B cell (primary cell): ENCODE measurements around the gene EML5. TPM values are rescaled to one million over a fixed set of nuclear protein-coding genes. Genes with fewer than 3 reads are reported as not detected.

ENCODE experiments used
- ATAC-seq: fragments of 200-7000 bp; cut with Tn5 transposase; one replicate; pipeline ENCODE4 v1.10.0; 2021; ENCODE audit warnings: low read depth, mild to moderate bottlenecking, moderate number of reproducible peaks, moderate library complexity
- CTCF ChIA-PET: fragments of 350-600 bp; sonication (Branson Sonifier 250); formaldehyde crosslinking; loops from one replicate; lab custom pipeline; 2021; ENCODE audit warnings: antibody characterized with exemption, inconsistent platforms; lab: Charles Lee
- POLR2A ChIA-PET: fragments of 350-600 bp; sonication (Branson Sonifier 250); formaldehyde crosslinking; loops from one replicate; lab custom pipeline; 2021; ENCODE audit warnings: antibody characterized with exemption; lab: Charles Lee
- DNase-seq: peaks from one replicate; pipeline ENCODE4 v3.0.0; 2013
- H2AFZ ChIP-seq: 2 replicates; pipeline ENCODE4 v1.6.1; 2012; ENCODE audit warnings: mild to moderate bottlenecking, low read depth, low read length; ENCODE audit not compliant: insufficient read depth, poor library complexity, severe bottlenecking
- H3K27ac ChIP-seq, 2 donors: 1 replicate in 1 of 2; 2 replicates in 1 of 2; pipeline ENCODE4 v1.5.1; 2012 to 2013; ENCODE audit warnings: low read length in 2 of 2, mild to moderate bottlenecking in 2 of 2, moderate library complexity in 1 of 2
- H3K27me3 ChIP-seq, 4 experiments: fragments of 200-600 bp in 1 of 4; sonication (generic) in 1 of 4; replicated peaks in 1 of 4; 1 replicate in 2 of 4; 2 replicates in 2 of 4; pipeline versions ENCODE4 v1.6.1 to v1.7.0; 2013 to 2016; ENCODE audit warnings: low read length in 3 of 4, mild to moderate bottlenecking in 2 of 4, mixed read lengths in 1 of 4, moderate library complexity in 1 of 4; ENCODE audit not compliant: insufficient read depth in 4 of 4, control insufficient read depth in 3 of 4; ENCODE audit errors: control extremely low read depth in 1 of 4
- H3K36me3 ChIP-seq, 2 experiments: replicated peaks in 1 of 2; 1 replicate in 1 of 2; 2 replicates in 1 of 2; pipeline versions ENCODE4 v1.6.1 to v1.7.1; 2013; ENCODE audit warnings: low read length in 1 of 2; ENCODE audit not compliant: insufficient read depth in 2 of 2, control insufficient read depth in 1 of 2; ENCODE audit errors: control extremely low read depth in 1 of 2, extremely low read depth in 1 of 2
- H3K4me1 ChIP-seq, 2 donors: fragments of 200-600 bp in 1 of 2; sonication (generic) in 1 of 2; 1 replicate in 1 of 2; 2 replicates in 1 of 2; pipeline versions ENCODE4 v1.5.1 to v1.6.1; 2013 to 2017; ENCODE audit warnings: low read length in 2 of 2; ENCODE audit not compliant: control insufficient read depth in 2 of 2, insufficient read depth in 2 of 2
- H3K4me2 ChIP-seq: replicated peaks from 2 replicates; pipeline ENCODE3; 2012; ENCODE audit warnings: mild to moderate bottlenecking, low read depth, low read length; ENCODE audit not compliant: poor library complexity, severe bottlenecking
- H3K4me3 ChIP-seq, 5 experiments: fragments of 200-600 bp in 1 of 5; sonication (generic) in 1 of 5; 1 replicate in 3 of 5; 2 replicates in 2 of 5; pipeline versions ENCODE4 v1.5.1 to v1.7.0; 2011 to 2016; ENCODE audit warnings: low read length in 4 of 5, mild to moderate bottlenecking in 4 of 5, low read depth in 2 of 5, control low read depth in 1 of 5, moderate library complexity in 1 of 5; ENCODE audit not compliant: insufficient read depth in 1 of 5; ENCODE audit errors: control extremely low read depth in 1 of 5, extremely low read depth in 1 of 5
- H3K79me2 ChIP-seq: fragments of 200-600 bp; sonication (generic); one replicate; pipeline ENCODE4 v1.6.0; 2016; ENCODE audit warnings: low read length; ENCODE audit not compliant: control insufficient read depth, insufficient read depth
- H3K9ac ChIP-seq: fragments of 200-600 bp; sonication (generic); 2 replicates; pipeline ENCODE4 v1.6.1; 2017; ENCODE audit warnings: mild to moderate bottlenecking, low read length, moderate library complexity
- H3K9me3 ChIP-seq, 3 donors: one replicate each; pipeline versions ENCODE4 v1.6.1 to v1.7.1; 2013; ENCODE audit warnings: low read length in 2 of 3; ENCODE audit not compliant: control insufficient read depth in 2 of 3, insufficient read depth in 1 of 3; ENCODE audit errors: control extremely low read depth in 1 of 3
- H4K20me1 ChIP-seq: 2 replicates; pipeline ENCODE4 v1.6.0; 2012; ENCODE audit warnings: mild to moderate bottlenecking, low read length; ENCODE audit not compliant: insufficient read depth, control insufficient read depth, poor library complexity, severe bottlenecking
- H3K27ac Mint-ChIP-seq: one replicate; pipeline ENCODE4 v1.8.0; 2021; ENCODE audit warnings: mixed read lengths
- H3K27me3 Mint-ChIP-seq: one replicate; pipeline ENCODE4 v1.8.0; 2021; ENCODE audit warnings: mixed read lengths
- H3K4me1 Mint-ChIP-seq: one replicate; pipeline ENCODE4 v1.8.0; 2021; ENCODE audit warnings: mixed read lengths
- H3K4me3 Mint-ChIP-seq: one replicate; pipeline ENCODE4 v1.8.0; 2021; ENCODE audit warnings: mixed read lengths
- H3K9me3 Mint-ChIP-seq: one replicate; pipeline ENCODE4 v1.8.0; 2022; ENCODE audit warnings: mixed read lengths; ENCODE audit not compliant: insufficient read depth
- EZH2 ChIP-seq: IDR thresholded peaks from 2 replicates; pipeline ENCODE4 v1.6.1; 2012; ENCODE audit warnings: borderline replicate concordance, low read depth, mild to moderate bottlenecking, moderate library complexity, low read length; ENCODE audit not compliant: insufficient read depth, poor library complexity, severe bottlenecking
- WGBS: methylation state at CpG from one replicate; pipeline ENCODE4 v1.1.5; 2013; ENCODE audit warnings: missing lambda C conversion rate; ENCODE audit not compliant: insufficient coverage; 5-methylcytosine and 5-hydroxymethylcytosine counted together
- intact Hi-C: fragments of 100-400 bp; cut with micrococcal nuclease; formaldehyde crosslinking; loops from one replicate; pipeline ENCODE4 v1.10.0; 2022
- polyA plus RNA-seq: library from polyadenylated mRNA; depleted of rRNA; stranded (reverse); fragments of >200 nt; gene quantifications from 2 replicates; pipeline ENCODE4 v1.2.3, GENCODE V29; 2012
- total RNA-seq, 2 donors: library from RNA; stranded (reverse); fragments of 120-200 nt in 1 of 2; gene quantifications; 1 replicate in 1 of 2; 2 replicates in 1 of 2; pipeline versions ENCODE4 v1.2.3 to v1.2.4, GENCODE V29; 2013 to 2022
- TF ChIP-seq, protein P1 (sequence below): fragments of 200-600 bp; IDR thresholded peaks from one replicate; pipeline ENCODE4 v1.8.0; 2022; ENCODE audit warnings: antibody characterized with exemption, mild to moderate bottlenecking

Gene EML5
- total and polyA plus RNA-seq, 2 donors (not counting 1 experiment from before 2014, with no cell fraction given) = 1.7 to 6.9 TPM

- TF ChIP-seq, protein P1, sequence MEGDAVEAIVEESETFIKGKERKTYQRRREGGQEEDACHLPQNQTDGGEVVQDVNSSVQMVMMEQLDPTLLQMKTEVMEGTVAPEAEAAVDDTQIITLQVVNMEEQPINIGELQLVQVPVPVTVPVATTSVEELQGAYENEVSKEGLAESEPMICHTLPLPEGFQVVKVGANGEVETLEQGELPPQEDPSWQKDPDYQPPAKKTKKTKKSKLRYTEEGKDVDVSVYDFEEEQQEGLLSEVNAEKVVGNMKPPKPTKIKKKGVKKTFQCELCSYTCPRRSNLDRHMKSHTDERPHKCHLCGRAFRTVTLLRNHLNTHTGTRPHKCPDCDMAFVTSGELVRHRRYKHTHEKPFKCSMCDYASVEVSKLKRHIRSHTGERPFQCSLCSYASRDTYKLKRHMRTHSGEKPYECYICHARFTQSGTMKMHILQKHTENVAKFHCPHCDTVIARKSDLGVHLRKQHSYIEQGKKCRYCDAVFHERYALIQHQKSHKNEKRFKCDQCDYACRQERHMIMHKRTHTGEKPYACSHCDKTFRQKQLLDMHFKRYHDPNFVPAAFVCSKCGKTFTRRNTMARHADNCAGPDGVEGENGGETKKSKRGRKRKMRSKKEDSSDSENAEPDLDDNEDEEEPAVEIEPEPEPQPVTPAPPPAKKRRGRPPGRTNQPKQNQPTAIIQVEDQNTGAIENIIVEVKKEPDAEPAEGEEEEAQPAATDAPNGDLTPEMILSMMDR = no peak
- TF ChIP-seq EZH2 = no peak
- H3K4me1 ChIP-seq = no peaks in the 10 kb centered on the region
- Mint-ChIP-seq H3K27ac (no peak overlapping the region), H3K4me1 (no peaks in the 10 kb centered on the region), H3K4me3 (no peak overlapping the region), H3K9me3 (no peaks in the 10 kb centered on the region), H3K27me3 (no peaks in the 10 kb centered on the region)
- H4K20me1 ChIP-seq = no peaks in the 10 kb centered on the region
- DNase-seq (no peak), ATAC-seq (no peak)
- POLR2A ChIA-PET = no interaction called here
- H3K9me3 ChIP-seq = no peaks in the 10 kb centered on the region
- intact Hi-C loops = no loop called here
- H3K79me2 ChIP-seq = no peaks in the 10 kb centered on the region
- no peak overlapping the region for H3K4me3 ChIP-seq
- no peak overlapping the region for H3K9ac ChIP-seq
- no peak overlapping the region for H3K27ac ChIP-seq
- no peaks in the 10 kb centered on the region for H3K27me3 ChIP-seq
- no peak overlapping the region for H2AFZ ChIP-seq
- no peak overlapping the region for H3K4me2 ChIP-seq
- no peaks in the 10 kb centered on the region for H3K36me3 ChIP-seq
- CTCF ChIA-PET = no interaction called here
Observed at GRCh38 chr14:88688386-88688785, 104.4 kb downstream of the EML5 start.

GRCh38 chr14:88683119-88683518 lies 109.6 kb downstream of the EML5 start:
- ChIA-PET CTCF (interaction anchor here (1.3 kb wide), 1 partner anchor 15 kb away, joined by 3 read pairs; no protein-coding TSS in a partner anchor), POLR2A (no interaction called here)
- WGBS = no CpG with 5 or more reads among the region's 2 CpGs
- H3K27me3 ChIP-seq = no peaks in the 10 kb centered on the region
- DNase-seq (no peak), ATAC-seq (no peak)
- no peak overlapping the region for H3K27ac Mint-ChIP-seq
- no peak overlapping the region for H3K4me3 ChIP-seq
- H3K36me3 ChIP-seq = no peaks in the 10 kb centered on the region
- no peak overlapping the region for H2AFZ ChIP-seq
- H3K4me3 Mint-ChIP-seq = no peak overlapping the region
- no peaks in the 10 kb centered on the region for H3K4me1 ChIP-seq
- no peak overlapping the region for H3K9ac ChIP-seq
- H3K4me1 Mint-ChIP-seq = no peaks in the 10 kb centered on the region
- H3K79me2 ChIP-seq = no peaks in the 10 kb centered on the region
- no peaks in the 10 kb centered on the region for H4K20me1 ChIP-seq
- H3K27me3 Mint-ChIP-seq = no peaks in the 10 kb centered on the region
- no peaks in the 10 kb centered on the region for H3K9me3 Mint-ChIP-seq
- no peak overlapping the region for H3K27ac ChIP-seq
- H3K9me3 ChIP-seq = no peaks in the 10 kb centered on the region
- H3K4me2 ChIP-seq = no peak overlapping the region
- no peak for TF ChIP-seq EZH2
- TF ChIP-seq, protein P1 = no peak
- intact Hi-C loops = no loop called here
